Measurements from ENCODE around the gene ZBTB26. TPM values are rescaled to one million over a fixed set of nuclear protein-coding genes. Genes with fewer than 3 reads are reported as not detected.

Gene ZBTB26
- total RNA-seq, 3 donors from 2014 or later, result 6.7 to 12.0 (median 7.2) TPM

GRCh38 chr9:122946461-122947005, 15.2 kb upstream of the ZBTB26 start:
- no peak overlapping the region for H3K27ac ChIP-seq
- TF ChIP-seq CTCF (IDR thresholded peaks at IDR 0.05) (no peak), POLR2A (IDR thresholded peaks at IDR 0.05) (no peak), POLR2AphosphoS5 (IDR thresholded peaks at IDR 0.05) (no peak)
- no peaks in the 10 kb centered on the region for H3K9me3 ChIP-seq
- no peaks in the 10 kb centered on the region for H3K4me1 ChIP-seq
- intact Hi-C loops (cut with DNase I; ENCODE audit: low total_unique reads), result no loop called here
- H3K27me3 ChIP-seq, result no peaks in the 10 kb centered on the region
- H3K36me3 ChIP-seq, result no peaks in the 10 kb centered on the region
- no peak for DNase-seq (ENCODE audit: low spot score in 2 of 2)
- H3K4me3 ChIP-seq, result no peak overlapping the region

GRCh38 chr9:122944960-122945888, 13.9 kb upstream of the ZBTB26 start:
- Histone ChIP-seq H3K27me3 (no peaks in the 10 kb centered on the region), H3K4me1 (no peaks in the 10 kb centered on the region), H3K9me3 (no peaks in the 10 kb centered on the region), H3K4me3 (no peak overlapping the region), H3K36me3 (no peaks in the 10 kb centered on the region), H3K27ac (no peak overlapping the region)
- no peak for TF ChIP-seq POLR2AphosphoS5 (IDR thresholded peaks at IDR 0.05)
- intact Hi-C loops (cut with DNase I; ENCODE audit: low total_unique reads), result no loop called here
- DNase-seq (ENCODE audit: low spot score in 2 of 2), result no peak

GRCh38 chr9:122941582-122942234, 10.4 kb upstream of the ZBTB26 start:
- H3K4me3 ChIP-seq, result peak overlapping the region; percentile 73 to 83 (median 81)
- no peaks in the 10 kb centered on the region for H3K4me1 ChIP-seq
- TF ChIP-seq POLR2A (IDR thresholded peaks at IDR 0.05) (no peak), POLR2AphosphoS5 (IDR thresholded peaks at IDR 0.05) (no peak), CTCF (IDR thresholded peaks at IDR 0.05) (no peak)
- H3K27me3 ChIP-seq, result no peaks in the 10 kb centered on the region
- intact Hi-C loops (cut with DNase I; ENCODE audit: low total_unique reads), result no loop called here
- H3K9me3 ChIP-seq, result no peaks in the 10 kb centered on the region
- no peak for DNase-seq (ENCODE audit: low spot score in 2 of 2)
- peak overlapping the region; percentile 98 for H3K27ac ChIP-seq
- H3K36me3 ChIP-seq, result no peaks in the 10 kb centered on the region

- no peaks in the 10 kb centered on the region for H3K36me3 ChIP-seq
- H3K27ac ChIP-seq, result peak within 1 kb of the TSS; percentile 98
- TF ChIP-seq CTCF (IDR thresholded peaks at IDR 0.05), result no peak
- TF ChIP-seq POLR2A (IDR thresholded peaks at IDR 0.05), result peak; percentile 72
- TF ChIP-seq POLR2AphosphoS5 (IDR thresholded peaks at IDR 0.05), result peak; percentile 80 to 92 (median 82)
- no peaks in the 10 kb centered on the region for H3K4me1 ChIP-seq
- peak; percentile 99 for DNase-seq (ENCODE audit: low spot score in 2 of 2)
- no peaks in the 10 kb centered on the region for H3K27me3 ChIP-seq
- no peaks in the 10 kb centered on the region for H3K9me3 ChIP-seq
- intact Hi-C loops (cut with DNase I; ENCODE audit: low total_unique reads), result no loop called here
- peak within 1 kb of the TSS; percentile 73 to 83 (median 81) for H3K4me3 ChIP-seq
Measured at GRCh38 chr9:122940749-122941581, 9.7 kb upstream of the ZBTB26 start, which contains the start of gene RABGAP1. TSS of gene RABGAP1 (plus strand) at chr9:122941020. CDS start at chr9:122957060, 16,040 bp downstream.

- H3K4me3 ChIP-seq, result peak overlapping the region; percentile 73 to 83 (median 81)
- no peaks in the 10 kb centered on the region for H3K4me1 ChIP-seq
- H3K36me3 ChIP-seq, result no peaks in the 10 kb centered on the region
- H3K27ac ChIP-seq, result peak overlapping the region; percentile 98
- H3K9me3 ChIP-seq, result no peaks in the 10 kb centered on the region
- no peaks in the 10 kb centered on the region for H3K27me3 ChIP-seq
- intact Hi-C loops (cut with DNase I; ENCODE audit: low total_unique reads), result no loop called here
- no peak for DNase-seq (ENCODE audit: low spot score in 2 of 2)
- TF ChIP-seq CTCF (IDR thresholded peaks at IDR 0.05) (no peak), POLR2AphosphoS5 (IDR thresholded peaks at IDR 0.05) (no peak), POLR2A (IDR thresholded peaks at IDR 0.05) (no peak)
Measured at GRCh38 chr9:122940454-122940748, 9.1 kb upstream of the ZBTB26 start.
